ENCODE results near the gene SYT17.

DNA sequence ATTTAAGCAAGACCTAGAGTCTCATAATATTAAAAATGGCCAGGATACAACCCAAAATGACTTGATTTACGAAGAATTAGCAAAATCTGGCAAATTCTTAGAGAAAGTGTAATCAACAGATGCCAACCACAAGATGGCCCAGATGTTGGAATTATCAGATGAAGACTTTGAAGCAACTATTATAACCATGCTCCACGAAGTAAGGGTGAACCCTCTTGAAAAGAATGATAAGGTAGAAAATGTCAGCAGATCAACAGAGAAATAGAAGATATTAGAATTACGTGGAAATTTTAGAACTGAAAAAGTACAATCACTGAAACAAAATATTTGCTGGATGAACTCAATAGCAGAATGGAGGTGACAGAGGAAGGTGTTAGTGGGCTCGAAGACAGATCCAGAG lies 67.4 kb downstream of the SYT17 start:
- TF ChIP-seq, protein P1, sequence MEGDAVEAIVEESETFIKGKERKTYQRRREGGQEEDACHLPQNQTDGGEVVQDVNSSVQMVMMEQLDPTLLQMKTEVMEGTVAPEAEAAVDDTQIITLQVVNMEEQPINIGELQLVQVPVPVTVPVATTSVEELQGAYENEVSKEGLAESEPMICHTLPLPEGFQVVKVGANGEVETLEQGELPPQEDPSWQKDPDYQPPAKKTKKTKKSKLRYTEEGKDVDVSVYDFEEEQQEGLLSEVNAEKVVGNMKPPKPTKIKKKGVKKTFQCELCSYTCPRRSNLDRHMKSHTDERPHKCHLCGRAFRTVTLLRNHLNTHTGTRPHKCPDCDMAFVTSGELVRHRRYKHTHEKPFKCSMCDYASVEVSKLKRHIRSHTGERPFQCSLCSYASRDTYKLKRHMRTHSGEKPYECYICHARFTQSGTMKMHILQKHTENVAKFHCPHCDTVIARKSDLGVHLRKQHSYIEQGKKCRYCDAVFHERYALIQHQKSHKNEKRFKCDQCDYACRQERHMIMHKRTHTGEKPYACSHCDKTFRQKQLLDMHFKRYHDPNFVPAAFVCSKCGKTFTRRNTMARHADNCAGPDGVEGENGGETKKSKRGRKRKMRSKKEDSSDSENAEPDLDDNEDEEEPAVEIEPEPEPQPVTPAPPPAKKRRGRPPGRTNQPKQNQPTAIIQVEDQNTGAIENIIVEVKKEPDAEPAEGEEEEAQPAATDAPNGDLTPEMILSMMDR (IDR thresholded peaks at IDR 0.05; ENCODE audit: poor library complexity): no peak
- TF ChIP-seq EZH2 (IDR thresholded peaks at IDR 0.05; ENCODE audit: borderline replicate concordance): no peak

Measured in hepatocyte (in vitro differentiated cells).